Neural cell (in vitro differentiated cells): ENCODE results near the gene LORICRIN. TPM values are rescaled to one million over a fixed set of nuclear protein-coding genes. Genes with fewer than 3 reads are reported as not detected.

Source experiments
- H2AFZ ChIP-seq: fragments of 200-600, 300-800 bp; sonication (generic), shearing (Covaris generic); 2 replicates; pipeline ENCODE4 v1.6.0; 2014; ENCODE audit warnings: low read depth, mild to moderate bottlenecking, antibody characterized with exemption, low read length, moderate library complexity
- H3F3A ChIP-seq: fragments of 200-600 bp; shearing (Covaris generic); 2 replicates; pipeline ENCODE4 v1.6.1; 2016; ENCODE audit warnings: mild to moderate bottlenecking, moderate library complexity, mixed read lengths, antibody characterized with exemption, low read length; ENCODE audit not compliant: insufficient read depth, poor library complexity, severe bottlenecking
- H3K27ac ChIP-seq: fragments of 200-600, 300-800 bp; sonication (generic), shearing (Covaris generic); 2 replicates; pipeline ENCODE4 v1.5.1; 2014; ENCODE audit warnings: mild to moderate bottlenecking, low read length, moderate library complexity
- H3K27me3 ChIP-seq: fragments of 300-800, 200-600 bp; sonication (generic), shearing (Covaris generic); 2 replicates; pipeline ENCODE4 v1.6.0; 2014; ENCODE audit warnings: mild to moderate bottlenecking, low read depth, low read length, moderate library complexity; ENCODE audit not compliant: insufficient read depth
- H3K36me3 ChIP-seq: fragments of 300-800, 200-600 bp; sonication (generic), shearing (Covaris generic); 2 replicates; pipeline ENCODE4 v1.5.1; 2014; ENCODE audit warnings: mild to moderate bottlenecking, antibody characterized with exemption, low read length, moderate library complexity; ENCODE audit not compliant: insufficient read depth
- H3K4me2 ChIP-seq: fragments of 300-800, 200-600 bp; sonication (generic), shearing (Covaris generic); 2 replicates; pipeline ENCODE4 v1.6.0; 2014; ENCODE audit warnings: mild to moderate bottlenecking, low read length
- H3K4me3 ChIP-seq: fragments of 300-800, 200-600 bp; sonication (generic), shearing (Covaris generic); 2 replicates; pipeline ENCODE4 v1.5.1; 2014; ENCODE audit warnings: mild to moderate bottlenecking, low read length, moderate library complexity
- H3K79me2 ChIP-seq: fragments of 200-600 bp; shearing (Covaris generic); replicated peaks from 2 replicates; pipeline ENCODE4 v1.6.0; 2014; ENCODE audit warnings: mild to moderate bottlenecking, low read length, moderate library complexity; ENCODE audit not compliant: insufficient read depth
- H3K9ac ChIP-seq: fragments of 300-800, 200-600 bp; sonication (generic), shearing (Covaris generic); 2 replicates; pipeline ENCODE4 v1.6.1; 2016; ENCODE audit warnings: mild to moderate bottlenecking, low read length, mixed read lengths
- H3K9me2 ChIP-seq: fragments of 200-600 bp; shearing (Covaris generic); 2 replicates; pipeline ENCODE4 v1.6.1; 2016; ENCODE audit warnings: mild to moderate bottlenecking, low read length, mixed read lengths; ENCODE audit not compliant: insufficient read depth
- H3K9me3 ChIP-seq: fragments of 200-600, 300-800 bp; sonication (generic), shearing (Covaris generic); 2 replicates; pipeline ENCODE4 v1.6.1; 2016; ENCODE audit warnings: mild to moderate bottlenecking, mixed run types, low read length, moderate library complexity, mixed read lengths
- H4K20me1 ChIP-seq: fragments of 200-600 bp; shearing (Covaris generic); 2 replicates; pipeline ENCODE4 v1.6.1; 2016; ENCODE audit warnings: mild to moderate bottlenecking, mixed run types; ENCODE audit not compliant: insufficient read depth
- CTCF ChIP-seq: fragments of 450-650 bp; IDR thresholded peaks from 2 replicates; pipeline ENCODE4 v1.5.1; 2014; ENCODE audit warnings: antibody characterized with exemption, mild to moderate bottlenecking, moderate library complexity; ENCODE audit not compliant: poor library complexity, severe bottlenecking
- EP300 ChIP-seq: fragments of 450-650 bp; conservative IDR thresholded peaks from 2 replicates; pipeline ENCODE4 v1.6.1; 2014; ENCODE audit warnings: antibody characterized with exemption, mild to moderate bottlenecking, moderate library complexity; ENCODE audit not compliant: poor library complexity, severe bottlenecking
- EZH2 ChIP-seq: fragments of 200-600, 300-800 bp; shearing (Covaris generic), sonication (generic); IDR thresholded peaks from 2 replicates; pipeline ENCODE4 v1.6.1; 2014; ENCODE audit warnings: antibody characterized with exemption, low read length, borderline replicate concordance, mild to moderate bottlenecking; ENCODE audit not compliant: insufficient read depth, poor library complexity, severe bottlenecking
- MXI1 ChIP-seq: fragments of 450-650 bp; conservative IDR thresholded peaks from 2 replicates; pipeline ENCODE4 v1.6.1; 2014; ENCODE audit warnings: antibody characterized with exemption, mild to moderate bottlenecking; ENCODE audit not compliant: poor library complexity, severe bottlenecking
- POLR2AphosphoS5 ChIP-seq: IDR thresholded peaks from 2 replicates; pipeline ENCODE4 v1.6.1; 2012
- RAD21 ChIP-seq: fragments of 450-650 bp; conservative IDR thresholded peaks from 2 replicates; pipeline ENCODE4 v1.6.1; 2014; ENCODE audit warnings: antibody characterized with exemption, mild to moderate bottlenecking, moderate library complexity
- REST ChIP-seq: IDR thresholded peaks from 2 replicates; pipeline ENCODE4 v1.6.1; 2012; ENCODE audit warnings: borderline replicate concordance
- SMC3 ChIP-seq: fragments of 450-650 bp; conservative IDR thresholded peaks from 2 replicates; pipeline ENCODE4 v1.6.1; 2014; ENCODE audit warnings: antibody characterized with exemption, mild to moderate bottlenecking, moderate library complexity; ENCODE audit not compliant: poor library complexity
- TAF1 ChIP-seq: IDR thresholded peaks from 2 replicates; pipeline ENCODE4 v1.6.1; 2012; ENCODE audit warnings: low read depth
- polyA plus RNA-seq: library from polyadenylated mRNA; depleted of rRNA; stranded (reverse); fragments of >200 nt; gene quantifications from 2 replicates; pipeline ENCODE4 v1.2.3, GENCODE V29; 2014

Gene LORICRIN
- polyA plus RNA-seq, 1 donor from 2014 or later: 1.3 TPM

GRCh38 chr1:153231363-153231762 lies 28.1 kb upstream of the LORICRIN start:
- Histone ChIP-seq H3K9me3 (no peaks in the 10 kb centered on the region), H3K27ac (no peak overlapping the region), H3K36me3 (no peaks in the 10 kb centered on the region), H3K9me2 (no peaks in the 10 kb centered on the region), H4K20me1 (no peaks in the 10 kb centered on the region), H3F3A (no peaks in the 10 kb centered on the region), H3K79me2 (no peaks in the 10 kb centered on the region), H3K4me2 (no peak overlapping the region), H3K9ac (no peak overlapping the region), H3K4me3 (no peak overlapping the region), H3K27me3 (no peaks in the 10 kb centered on the region), H2AFZ (no peak overlapping the region)
- no peak for TF ChIP-seq EP300
- no peak for TF ChIP-seq CTCF
- TF ChIP-seq POLR2AphosphoS5: no peak
- TF ChIP-seq SMC3: no peak
- TF ChIP-seq TAF1: no peak
- TF ChIP-seq RAD21: no peak
- no peak for TF ChIP-seq MXI1
- TF ChIP-seq EZH2: no peak
- no peak for TF ChIP-seq REST

- H3K9me3 ChIP-seq: no peaks in the 10 kb centered on the region
- H2AFZ ChIP-seq: no peak overlapping the region
- H3F3A ChIP-seq: no peaks in the 10 kb centered on the region
Measured at GRCh38 chr1:153231785-153232184, 27.7 kb upstream of the LORICRIN start.

More at GRCh38 chr1:153231785-153232184, 27.7 kb upstream of the LORICRIN start:
- H3K79me2 ChIP-seq: no peaks in the 10 kb centered on the region
- H3K4me3 ChIP-seq: no peak overlapping the region
- TF ChIP-seq TAF1 (no peak), POLR2AphosphoS5 (no peak), SMC3 (no peak), EP300 (no peak), RAD21 (no peak), EZH2 (no peak), CTCF (no peak)
- no peak overlapping the region for H3K9ac ChIP-seq
- no peaks in the 10 kb centered on the region for H3K36me3 ChIP-seq
- no peaks in the 10 kb centered on the region for H4K20me1 ChIP-seq
- H3K27me3 ChIP-seq: no peaks in the 10 kb centered on the region
- H3K9me2 ChIP-seq: no peaks in the 10 kb centered on the region
- no peak overlapping the region for H3K27ac ChIP-seq
- H3K4me2 ChIP-seq: no peak overlapping the region
